H1 (cell line): ENCODE measurements around the gene TCHP. TPM values are rescaled to one million over a fixed set of nuclear protein-coding genes. Genes with fewer than 3 reads are reported as not detected.
"Not testable (repeated sequence)": the region's sequence is repeated elsewhere in the genome, so short reads cannot be mapped to it uniquely, and the experiment has no call there.

Experiments
- CTCF ChIA-PET: fragments of 300-600 bp; sonication (Branson Sonifier 250); formaldehyde crosslinking; loops from one replicate; lab custom pipeline; 2021; ENCODE audit not compliant: partially characterized antibody; lab: Charles Lee
- POLR2A ChIA-PET: fragments of 300-600 bp; sonication (Branson Sonifier 250); formaldehyde crosslinking; loops from one replicate; lab custom pipeline; 2021; ENCODE audit warnings: inconsistent platforms; ENCODE audit not compliant: partially characterized antibody; lab: Charles Lee
- DNase-seq, 2 experiments: peaks; one replicate each; pipeline versions ENCODE4 v3.0.0 to v3.0.0-alpha.2; 2010 to 2022; ENCODE audit warnings: low spot score in 2 of 2, low read depth in 1 of 2, mixed read lengths in 1 of 2
- FAIRE-seq: peaks from 2 replicates; lab custom pipeline; 2011; peaks lifted over from hg19 to GRCh38; lab: Jason Lieb, UNC
- H2AFZ ChIP-seq: 2 replicates; pipeline ENCODE4 v1.8.1; 2012; ENCODE audit warnings: low read length, inconsistent platforms
- H2AK5ac ChIP-seq: 2 replicates; pipeline ENCODE4 v1.6.1; 2013; ENCODE audit warnings: low read depth, low read length
- H2BK120ac ChIP-seq: replicated peaks from 2 replicates; pipeline ENCODE3; 2013; ENCODE audit warnings: low read depth, low read length, inconsistent platforms
- H2BK12ac ChIP-seq: 2 replicates; pipeline ENCODE4 v1.6.1; 2013; ENCODE audit warnings: low read depth, low read length
- H2BK15ac ChIP-seq: 2 replicates; pipeline ENCODE4 v1.6.1; 2013; ENCODE audit warnings: low read length
- H2BK20ac ChIP-seq: 2 replicates; pipeline ENCODE4 v1.6.1; 2013; ENCODE audit warnings: low read length
- H2BK5ac ChIP-seq: 2 replicates; pipeline ENCODE4 v1.6.1; 2013; ENCODE audit warnings: low read depth, low read length
- H3K14ac ChIP-seq: 2 replicates; pipeline ENCODE4 v1.6.1; 2013; ENCODE audit warnings: inconsistent platforms; ENCODE audit not compliant: insufficient read length
- H3K18ac ChIP-seq: 2 replicates; pipeline ENCODE4 v1.6.1; 2013; ENCODE audit warnings: low read length; ENCODE audit errors: extremely low read depth
- H3K23ac ChIP-seq: 2 replicates; pipeline ENCODE4 v1.6.1; 2013; ENCODE audit warnings: inconsistent platforms; ENCODE audit not compliant: insufficient read length
- H3K23me2 ChIP-seq: 2 replicates; pipeline ENCODE4 v1.6.1; 2013; ENCODE audit warnings: low read depth, low read length
- H3K27ac ChIP-seq: 2 replicates; pipeline ENCODE4 v1.6.1; 2011; ENCODE audit warnings: low read depth, low read length, inconsistent platforms
- H3K27me3 ChIP-seq, 4 experiments: replicated peaks in 1 of 4; 1 replicate in 1 of 4; 2 replicates in 3 of 4; pipeline versions ENCODE4 v1.6.1 to v1.8.1; 2011 to 2013; ENCODE audit warnings: low read length in 3 of 4, mild to moderate bottlenecking in 3 of 4, inconsistent platforms in 2 of 4, mixed read lengths in 2 of 4, moderate library complexity in 1 of 4; ENCODE audit not compliant: control insufficient read depth in 3 of 4, insufficient read depth in 3 of 4; ENCODE audit errors: extremely low read depth in 1 of 4
- H3K36me3 ChIP-seq, 4 experiments: 2 replicates each; pipeline versions ENCODE4 v1.6.1 to v1.8.1; 2011 to 2013; ENCODE audit warnings: mild to moderate bottlenecking in 4 of 4, low read length in 3 of 4, moderate library complexity in 2 of 4, control low read depth in 1 of 4, inconsistent platforms in 1 of 4; ENCODE audit not compliant: insufficient read depth in 4 of 4, control insufficient read depth in 2 of 4
- H3K4ac ChIP-seq: replicated peaks from 2 replicates; pipeline ENCODE3; 2013; ENCODE audit warnings: low read length, low read depth, mixed read lengths, inconsistent platforms; ENCODE audit not compliant: insufficient read length
- H3K4me1 ChIP-seq, 4 experiments: replicated peaks in 1 of 4; 1 replicate in 1 of 4; 2 replicates in 3 of 4; pipeline versions ENCODE4 v1.6.1 to v1.8.1; 2011 to 2013; ENCODE audit warnings: low read length in 3 of 4, inconsistent platforms in 2 of 4, mixed read lengths in 1 of 4; ENCODE audit not compliant: insufficient read depth in 4 of 4, control insufficient read depth in 3 of 4
- H3K4me2 ChIP-seq, 2 experiments: 2 replicates each; pipeline versions ENCODE4 v1.6.1 to v1.8.1; 2011 to 2013; ENCODE audit warnings: low read depth in 2 of 2, low read length in 2 of 2, control low read depth in 1 of 2, inconsistent platforms in 1 of 2, mild to moderate bottlenecking in 1 of 2; ENCODE audit not compliant: insufficient read depth in 1 of 2
- H3K4me3 ChIP-seq, 4 experiments: fragments of 200-600, 300-600 bp in 1 of 4; sonication (generic), shearing (Covaris generic), sonication (Bioruptor Twin) in 1 of 4; 2 replicates each; pipeline versions ENCODE4 v1.5.1 to v1.8.1; 2011 to 2016; ENCODE audit warnings: low read length in 4 of 4, low read depth in 3 of 4, control low read depth in 2 of 4, inconsistent platforms in 2 of 4, mild to moderate bottlenecking in 2 of 4, mixed read lengths in 1 of 4, moderate library complexity in 1 of 4; ENCODE audit not compliant: insufficient read depth in 2 of 4; ENCODE audit errors: extremely low read depth in 1 of 4
- H3K56ac ChIP-seq: replicated peaks from 2 replicates; pipeline ENCODE3; 2013; ENCODE audit warnings: low read depth, mild to moderate bottlenecking, mixed read lengths, low read length, inconsistent platforms; ENCODE audit not compliant: insufficient read length
- H3K79me1 ChIP-seq: 2 replicates; pipeline ENCODE4 v1.6.1; 2013; ENCODE audit warnings: low read depth, low read length, control low read depth
- H3K79me2 ChIP-seq, 2 experiments: 2 replicates each; pipeline versions ENCODE4 v1.6.1 to v1.8.1; 2012 to 2013; ENCODE audit warnings: low read length in 2 of 2, mild to moderate bottlenecking in 2 of 2, inconsistent platforms in 1 of 2; ENCODE audit not compliant: insufficient read depth in 2 of 2, control insufficient read depth in 1 of 2
- H3K9ac ChIP-seq, 4 experiments: replicated peaks in 1 of 4; 1 replicate in 1 of 4; 2 replicates in 3 of 4; pipeline versions ENCODE4 v1.6.1 to v1.8.1; 2011 to 2013; ENCODE audit warnings: low read depth in 3 of 4, low read length in 3 of 4, control low read depth in 2 of 4, mild to moderate bottlenecking in 2 of 4, moderate library complexity in 2 of 4, inconsistent platforms in 1 of 4; ENCODE audit errors: extremely low read depth in 1 of 4
- H3K9me3 ChIP-seq, 2 experiments: 2 replicates each; pipeline versions ENCODE4 v1.6.1 to v1.8.1; 2012 to 2013; ENCODE audit warnings: mild to moderate bottlenecking in 2 of 2, moderate library complexity in 2 of 2, control low read depth in 1 of 2, inconsistent platforms in 1 of 2, low read depth in 1 of 2, low read length in 1 of 2, mixed read lengths in 1 of 2; ENCODE audit not compliant: insufficient read depth in 2 of 2
- H4K20me1 ChIP-seq, 2 experiments: replicated peaks in 1 of 2; 2 replicates each; pipeline versions ENCODE3 to v1.8.1; 2011 to 2013; ENCODE audit warnings: inconsistent platforms in 2 of 2, low read length in 2 of 2, mild to moderate bottlenecking in 1 of 2; ENCODE audit not compliant: insufficient read depth in 2 of 2, control insufficient read depth in 1 of 2
- H4K5ac ChIP-seq: 2 replicates; pipeline ENCODE4 v1.6.1; 2013; ENCODE audit warnings: low read length, low read depth, mixed read lengths, inconsistent platforms; ENCODE audit not compliant: insufficient read length
- H4K8ac ChIP-seq: 2 replicates; pipeline ENCODE4 v1.8.0; 2013; ENCODE audit warnings: mild to moderate bottlenecking, moderate library complexity, low read length, inconsistent platforms; ENCODE audit not compliant: insufficient read depth; ENCODE audit errors: extremely low read depth
- H4K91ac ChIP-seq: replicated peaks from 2 replicates; pipeline ENCODE3; 2013; ENCODE audit warnings: low read length, mixed read lengths, inconsistent platforms; ENCODE audit not compliant: insufficient read length
- ATF3 ChIP-seq: IDR thresholded peaks from 2 replicates; pipeline ENCODE4 v1.6.1; 2011; ENCODE audit warnings: low read depth, mild to moderate bottlenecking, low read length; ENCODE audit not compliant: insufficient read depth
- BCL11A ChIP-seq, 2 experiments: IDR thresholded peaks; one replicate each; pipeline ENCODE4 v1.6.1; 2011; ENCODE audit warnings: low read depth in 2 of 2, low read length in 2 of 2, mild to moderate bottlenecking in 2 of 2
- CHD2 ChIP-seq: IDR thresholded peaks from 2 replicates; pipeline ENCODE4 v1.6.1; 2012; ENCODE audit warnings: low read length, improper control_type of control experiment
- FOSL1 ChIP-seq: IDR thresholded peaks from 2 replicates; pipeline ENCODE4 v1.6.1; 2011; ENCODE audit warnings: mild to moderate bottlenecking, low read depth, low read length, moderate library complexity; ENCODE audit not compliant: insufficient read depth
- KDM5A ChIP-seq: fragments of 200-600 bp; IDR thresholded peaks from 2 replicates; pipeline ENCODE4 v1.7.1; 2012; ENCODE audit warnings: mild to moderate bottlenecking, low read length, inconsistent platforms, mixed read lengths
- RAD21 ChIP-seq, 2 experiments: IDR thresholded peaks in 1 of 2; conservative IDR thresholded peaks in 1 of 2; 2 replicates each; pipeline ENCODE4 v1.6.1; 2011; ENCODE audit warnings: low read depth in 2 of 2, low read length in 2 of 2, improper control_type of control experiment in 1 of 2, inconsistent platforms in 1 of 2, mild to moderate bottlenecking in 1 of 2, moderate library complexity in 1 of 2
- SP2 ChIP-seq: IDR thresholded peaks from 2 replicates; pipeline ENCODE4 v1.6.1; 2012; ENCODE audit warnings: mild to moderate bottlenecking, low read length, inconsistent platforms
- TAF1 ChIP-seq: IDR thresholded peaks from 2 replicates; pipeline ENCODE4 v1.6.1; 2011; ENCODE audit warnings: mild to moderate bottlenecking, low read depth, low read length
- ZNF274 ChIP-seq: IDR thresholded peaks from 2 replicates; pipeline ENCODE4 v1.7.0; 2012; ENCODE audit warnings: low read length, borderline replicate concordance; ENCODE audit errors: extremely low read depth
- WGBS, 2 experiments: shearing (Covaris generic) in 1 of 2; methylation state at CpG; one replicate each; pipeline versions ENCODE4 v1.1.6 to v1.1.7; 2013 to 2015; ENCODE audit warnings: low lambda C conversion rate in 2 of 2, mixed read lengths in 2 of 2, inconsistent platforms in 1 of 2, low coverage in 1 of 2, missing lambda C conversion rate in 1 of 2; ENCODE audit not compliant: insufficient replicate concordance in 2 of 2, insufficient coverage in 1 of 2, insufficient read length in 1 of 2; ENCODE audit errors: extremely low coverage in 1 of 2, missing lambda C conversion rate in 1 of 2; 5-methylcytosine and 5-hydroxymethylcytosine counted together
- polyA plus RNA-seq, 7 experiments: library from polyadenylated mRNA; depleted of rRNA in 3 of 7; stranded (reverse) in 5 of 7; unstranded in 2 of 7; fragments of >200 nt in 5 of 7; fragments of 200-250 nt in 2 of 7; gene quantifications; 1 replicate in 5 of 7; 2 replicates in 1 of 7; 4 replicates in 1 of 7; pipeline versions ENCODE4 v1.2.1 to v1.2.3, GENCODE V29; 2011 to 2013; ENCODE audit warnings: missing spikeins in 2 of 7, mixed read lengths in 2 of 7
- total RNA-seq: library from RNA; stranded (reverse); fragmentation: NEBNext Ultra II Directional; extraction: Animal tissue kit (Norgen Biotek cat#: 25700); gene quantifications from 2 replicates; pipeline ENCODE4 v1.2.1, GENCODE V29; 2021

Gene TCHP
- total and polyA plus RNA-seq, 2 of the 8 experiments (the other 6 are each of a cell fraction or from before 2014, with no cell fraction given): 2.8 to 4.5 TPM

GRCh38 chr12:109928058-109928656 is 28.1 kb downstream of the TCHP start (continued):
- TF ChIP-seq ATF3 (no peak), RAD21 (IDR thresholded peaks at IDR 0.05 in 1 of 2, conservative IDR thresholded peaks at IDR 0.05 in 1 of 2; ENCODE audit: low read depth in 2 of 2, low read length in 2 of 2) (no peak), SP2 (no peak), TAF1 (no peak), FOSL1 (no peak), ZNF274 (no peak), KDM5A (no peak), CHD2 (no peak), BCL11A (IDR thresholded peaks at IDR 0.05; ENCODE audit: low read depth in 2 of 2, low read length in 2 of 2) (no peak)

- WGBS, 2 experiments: 94% methylated on average over 14 of the region's 14 CpGs; no CpG with 5 or more reads in 1 of the 2 experiments
- POLR2A ChIA-PET: not testable (repeated sequence)
These were observed 29.3 kb downstream of the TCHP start for GRCh38 chr12:109929326-109929725.

More at GRCh38 chr12:109929326-109929725, 29.3 kb downstream of the TCHP start:
- FAIRE-seq, H2BK5ac ChIP-seq, H3K9ac ChIP-seq, H4K8ac ChIP-seq, H3K4me1 ChIP-seq, H3K79me2 ChIP-seq, H3K56ac ChIP-seq, H3K27me3 ChIP-seq, H2AK5ac ChIP-seq, H4K91ac ChIP-seq, H2BK15ac ChIP-seq, H3K23me2 ChIP-seq, H4K20me1 ChIP-seq, H3K4ac ChIP-seq, H2BK12ac ChIP-seq, H2AFZ ChIP-seq, H3K18ac ChIP-seq, H3K23ac ChIP-seq, H2BK20ac ChIP-seq, H3K9me3 ChIP-seq, DNase-seq, H3K27ac ChIP-seq, H4K5ac ChIP-seq, H3K14ac ChIP-seq, H2BK120ac ChIP-seq, H3K79me1 ChIP-seq, H3K4me2 ChIP-seq, H3K4me3 ChIP-seq: not testable (repeated sequence)
- CTCF ChIA-PET: interaction anchor here (0.6 to 10.4 kb wide), 17 partner anchors 8 to 195 kb away, joined by 3 to 114 read pairs (median 5); no protein-coding TSS in a partner anchor
- peaks cover 3 to 15% (median 7%) of the 10 kb centered on the region in 4 experiments; a peak in 6 of 8 replicates for H3K36me3 ChIP-seq
